Hepatocyte (in vitro differentiated cells): ENCODE data around the gene PRSS50.

Source experiments
- EZH2 ChIP-seq: fragments of 200-600 bp; sonication (generic); IDR thresholded peaks from 2 replicates; pipeline ENCODE4 v1.6.1; 2016; ENCODE audit warnings: antibody characterized with exemption, mild to moderate bottlenecking, borderline replicate concordance
- EZH2phosphoT487 ChIP-seq: fragments of 200-600 bp; sonication (generic); IDR thresholded peaks from one replicate; pipeline ENCODE4 v1.6.1; 2018; ENCODE audit warnings: antibody characterized with exemption, mild to moderate bottlenecking, low read depth, moderate library complexity; ENCODE audit not compliant: unreplicated experiment, severe bottlenecking
- TF ChIP-seq, protein P1 (sequence below): fragments of 200-600 bp; sonication (generic); IDR thresholded peaks from 2 replicates; pipeline ENCODE4 v1.5.1; 2016; ENCODE audit warnings: antibody characterized with exemption, mild to moderate bottlenecking; ENCODE audit not compliant: poor library complexity

GRCh38 chr3:46677411-46677726 lies 40.3 kb downstream of the PRSS50 start:
- TF ChIP-seq, protein P1, sequence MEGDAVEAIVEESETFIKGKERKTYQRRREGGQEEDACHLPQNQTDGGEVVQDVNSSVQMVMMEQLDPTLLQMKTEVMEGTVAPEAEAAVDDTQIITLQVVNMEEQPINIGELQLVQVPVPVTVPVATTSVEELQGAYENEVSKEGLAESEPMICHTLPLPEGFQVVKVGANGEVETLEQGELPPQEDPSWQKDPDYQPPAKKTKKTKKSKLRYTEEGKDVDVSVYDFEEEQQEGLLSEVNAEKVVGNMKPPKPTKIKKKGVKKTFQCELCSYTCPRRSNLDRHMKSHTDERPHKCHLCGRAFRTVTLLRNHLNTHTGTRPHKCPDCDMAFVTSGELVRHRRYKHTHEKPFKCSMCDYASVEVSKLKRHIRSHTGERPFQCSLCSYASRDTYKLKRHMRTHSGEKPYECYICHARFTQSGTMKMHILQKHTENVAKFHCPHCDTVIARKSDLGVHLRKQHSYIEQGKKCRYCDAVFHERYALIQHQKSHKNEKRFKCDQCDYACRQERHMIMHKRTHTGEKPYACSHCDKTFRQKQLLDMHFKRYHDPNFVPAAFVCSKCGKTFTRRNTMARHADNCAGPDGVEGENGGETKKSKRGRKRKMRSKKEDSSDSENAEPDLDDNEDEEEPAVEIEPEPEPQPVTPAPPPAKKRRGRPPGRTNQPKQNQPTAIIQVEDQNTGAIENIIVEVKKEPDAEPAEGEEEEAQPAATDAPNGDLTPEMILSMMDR = no peak
- no peak for TF ChIP-seq EZH2
- no peak for TF ChIP-seq EZH2phosphoT487
